GM12801 (cell line): ENCODE results near the gene UMODL1.

Source experiments
- CTCF ChIP-seq: IDR thresholded peaks from one replicate; pipeline ENCODE4 v1.5.1; 2011; ENCODE audit warnings: control low read depth; ENCODE audit not compliant: insufficient read length; ENCODE audit errors: extremely low read depth

Gene UMODL1

GRCh38 chr21:42085246-42086077, 14.3 kb downstream of the UMODL1 start:
- TF ChIP-seq CTCF, result no peak

- no peak for TF ChIP-seq CTCF
Observed at GRCh38 chr21:42086969-42087368, 15.9 kb downstream of the UMODL1 start.

GRCh38 chr21:42088148-42088547, 17.0 kb downstream of the UMODL1 start:
- TF ChIP-seq CTCF, result no peak

- no peak for TF ChIP-seq CTCF
Observed at GRCh38 chr21:42088658-42089057, 17.5 kb downstream of the UMODL1 start.

GRCh38 chr21:42089093-42089631, 18.0 kb downstream of the UMODL1 start:
- no peak for TF ChIP-seq CTCF

- TF ChIP-seq CTCF, result no peak
Observed at GRCh38 chr21:42089665-42090310, 18.7 kb downstream of the UMODL1 start.

GRCh38 chr21:42091899-42092508, 20.9 kb downstream of the UMODL1 start:
- no peak for TF ChIP-seq CTCF
